NCI-H1417 treated with DMSO at 0.1 percent for 48 hours (cell line): ENCODE data around the gene SLC17A7.
"Not testable (repeated sequence)": the region's sequence is repeated elsewhere in the genome, so short reads cannot be mapped to it uniquely, and the experiment has no call there.

Experiments used
- DNase-seq: peaks from one replicate; lab custom pipeline; 2025; lab: John Stamatoyannopoulos, UW

SLC17A7 gene

GRCh38 chr19:49469828-49470614 lies 28.7 kb upstream of the SLC17A7 start:
- no peak for DNase-seq

GRCh38 chr19:49468746-49469447 lies 27.6 kb upstream of the SLC17A7 start:
- DNase-seq: no peak

GRCh38 chr19:49468199-49468598 lies 26.9 kb upstream of the SLC17A7 start:
- DNase-seq: no peak

GRCh38 chr19:49465371-49465770 lies 24.0 kb upstream of the SLC17A7 start:
- no peak for DNase-seq

GRCh38 chr19:49463960-49464740 lies 22.8 kb upstream of the SLC17A7 start:
- no peak for DNase-seq

- DNase-seq: no peak
These were observed 21.2 kb upstream of the SLC17A7 start for GRCh38 chr19:49462492-49462891.

- no peak for DNase-seq
These were observed 20.3 kb upstream of the SLC17A7 start for GRCh38 chr19:49461656-49462055.

GRCh38 chr19:49461130-49461529 lies 19.8 kb upstream of the SLC17A7 start:
- DNase-seq: not testable (repeated sequence)

GRCh38 chr19:49459388-49459787 lies 18.1 kb upstream of the SLC17A7 start:
- DNase-seq: no peak

- no peak for DNase-seq
These were observed 17.2 kb upstream of the SLC17A7 start for GRCh38 chr19:49458567-49458903.

- no peak for DNase-seq
These were observed 15.0 kb upstream of the SLC17A7 start for GRCh38 chr19:49456326-49456725.

- DNase-seq: no peak
These were observed 14.4 kb upstream of the SLC17A7 start for GRCh38 chr19:49455773-49456172.

GRCh38 chr19:49453757-49454240 lies 12.5 kb upstream of the SLC17A7 start:
- DNase-seq: no peak

GRCh38 chr19:49453013-49453756 lies 11.9 kb upstream of the SLC17A7 start, which contains the start of gene ALDH16A1:
ALDH16A1 (plus strand) TSS chr19:49453225; CDS start chr19:49453332, 107 bp downstream.
- peak; percentile 94 for DNase-seq

- peak; percentile 93 for DNase-seq
These were observed 10.3 kb upstream of the SLC17A7 start, which contains the start of gene PIH1D1 for GRCh38 chr19:49451430-49452181. PIH1D1 (minus strand) TSS chr19:49451814; CDS start chr19:49451574, 240 bp downstream.

GRCh38 chr19:49450405-49450804 lies 9.1 kb upstream of the SLC17A7 start:
- no peak for DNase-seq

- no peak for DNase-seq
These were observed 7.1 kb upstream of the SLC17A7 start for GRCh38 chr19:49448432-49448786.

GRCh38 chr19:49447485-49448431 lies 6.4 kb upstream of the SLC17A7 start:
- no peak for DNase-seq

- no peak for DNase-seq
These were observed 4.7 kb upstream of the SLC17A7 start for GRCh38 chr19:49445997-49446396.
